GM18858 (cell line): Measurements from ENCODE around the gene TMEM42.
"Not testable (repeated sequence)": the region's sequence is repeated elsewhere in the genome, so short reads cannot be mapped to it uniquely, and the experiment has no call there.

ENCODE experiments used
- ATAC-seq: cut with Tn5 transposase; IDR thresholded peaks from one replicate; pipeline ENCODE4 v1.9.1; 2021; ENCODE audit not compliant: unreplicated experiment

The TMEM42 gene

DNA sequence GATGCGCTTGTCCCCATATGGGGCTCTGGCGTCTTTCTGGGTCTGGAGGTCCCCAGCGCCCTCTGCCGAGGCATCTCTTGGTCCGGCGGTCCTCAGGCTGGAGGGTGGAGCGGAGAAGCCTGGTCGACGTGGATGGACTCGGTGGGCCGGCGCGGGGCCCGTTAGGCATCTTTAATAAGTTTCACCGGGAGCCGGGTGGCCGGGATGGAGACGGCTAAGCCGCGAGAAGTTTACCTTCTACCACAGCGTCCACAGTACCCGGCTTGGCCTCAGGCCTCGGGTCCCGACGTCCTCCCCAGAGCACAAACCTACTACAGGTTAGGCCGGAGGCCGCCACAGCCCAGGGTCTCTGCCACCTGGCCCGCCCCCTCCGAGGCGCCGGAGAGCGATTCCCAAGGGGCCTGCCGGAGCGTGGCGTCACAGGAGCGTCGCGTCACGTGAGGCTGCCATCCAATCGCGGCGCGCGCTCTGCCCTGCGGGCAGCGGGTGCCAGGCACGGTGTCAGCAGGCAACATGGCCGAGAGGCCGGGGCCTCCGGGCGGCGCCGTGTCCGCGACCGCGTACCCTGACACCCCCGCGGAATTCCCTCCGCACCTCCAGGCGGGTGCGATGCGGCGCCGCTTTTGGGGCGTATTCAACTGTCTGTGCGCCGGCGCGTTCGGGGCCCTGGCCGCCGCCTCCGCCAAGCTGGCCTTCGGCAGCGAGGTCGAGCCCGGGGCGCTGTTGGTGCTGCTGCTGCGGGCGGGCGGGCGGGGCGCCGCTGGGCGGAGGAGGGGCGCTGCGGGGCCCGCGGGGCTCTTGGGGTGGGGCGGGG lies at the start of gene TMEM42:
TMEM42 (plus strand) TSS at position 501 of the 814 bp plus-strand sequence; CDS start at position 514, 13 bp downstream.
- peak; percentile 90 for ATAC-seq

DNA sequence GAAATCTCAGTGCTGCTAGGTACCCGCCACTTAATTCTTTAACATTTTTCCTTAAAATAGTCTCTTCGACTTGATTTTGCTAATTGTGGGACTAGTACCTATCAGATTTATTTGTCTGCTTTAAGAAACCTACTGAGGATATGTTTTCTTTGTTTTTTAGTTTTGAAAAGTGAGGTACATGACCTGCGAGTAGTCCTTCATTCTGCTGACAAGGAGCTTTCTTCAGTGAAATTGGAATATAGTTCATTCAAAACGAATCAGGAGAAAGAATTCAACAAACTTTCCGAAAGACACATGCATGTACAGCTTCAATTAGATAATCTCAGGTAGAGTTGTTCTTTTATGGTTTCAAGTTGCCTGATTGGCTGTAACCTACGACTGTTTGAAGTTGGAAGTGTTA lies 47.0 kb upstream of the TMEM42 start:
- ATAC-seq: no peak

DNA sequence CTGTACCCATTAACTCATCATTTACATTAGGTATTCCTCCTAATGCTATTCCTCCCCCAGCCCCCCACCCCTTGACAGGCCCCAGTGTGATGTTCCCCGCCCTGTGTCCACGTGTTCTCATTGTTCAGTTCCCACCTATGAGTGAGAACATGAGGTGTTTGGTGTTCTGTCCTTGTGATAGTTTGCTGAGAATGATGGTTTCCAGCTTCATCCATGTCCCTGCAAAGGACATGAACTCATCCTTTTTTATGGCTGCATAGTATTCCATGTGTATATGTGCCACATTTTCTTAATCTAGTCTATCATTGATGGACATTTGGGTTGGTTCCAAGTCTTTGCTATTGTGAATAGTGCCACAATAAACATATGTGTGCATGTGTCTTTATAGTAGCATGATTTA lies 45.4 kb upstream of the TMEM42 start:
- not testable (repeated sequence) for ATAC-seq

- not testable (repeated sequence) for ATAC-seq
Observed at GRCh38 chr3:44821206-44821605, 40.5 kb upstream of the TMEM42 start.

DNA sequence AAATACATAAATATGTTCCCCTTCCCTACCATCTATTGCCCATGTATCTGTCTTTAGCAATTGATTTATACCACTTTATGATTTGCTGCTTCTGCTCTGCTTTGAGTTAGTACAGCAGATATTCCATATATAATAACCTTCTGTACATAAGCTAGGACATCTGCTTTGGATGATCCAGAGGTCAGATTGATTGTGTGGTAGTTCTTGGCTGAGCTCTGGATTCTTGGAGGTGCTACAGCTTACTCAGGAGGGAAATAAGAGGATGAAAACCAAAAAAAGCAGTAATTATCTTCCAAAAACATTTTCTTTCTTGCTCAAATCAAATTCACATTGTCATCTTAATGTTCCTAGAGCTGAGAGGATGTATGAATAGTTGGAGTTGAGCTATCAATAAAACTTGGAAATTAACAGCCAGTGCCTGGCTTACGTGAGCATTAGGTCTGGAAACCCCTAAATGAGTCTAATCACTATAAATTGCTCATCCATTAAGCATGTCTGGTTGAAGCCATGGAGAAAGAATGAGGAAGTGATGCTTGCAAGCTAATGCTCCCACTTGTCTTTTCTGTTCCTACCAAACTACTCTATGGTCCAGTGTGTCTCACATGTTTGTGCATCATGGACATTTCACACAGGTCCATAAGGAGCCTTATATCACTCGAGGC lies 36.3 kb upstream of the TMEM42 start:
- no peak for ATAC-seq

DNA sequence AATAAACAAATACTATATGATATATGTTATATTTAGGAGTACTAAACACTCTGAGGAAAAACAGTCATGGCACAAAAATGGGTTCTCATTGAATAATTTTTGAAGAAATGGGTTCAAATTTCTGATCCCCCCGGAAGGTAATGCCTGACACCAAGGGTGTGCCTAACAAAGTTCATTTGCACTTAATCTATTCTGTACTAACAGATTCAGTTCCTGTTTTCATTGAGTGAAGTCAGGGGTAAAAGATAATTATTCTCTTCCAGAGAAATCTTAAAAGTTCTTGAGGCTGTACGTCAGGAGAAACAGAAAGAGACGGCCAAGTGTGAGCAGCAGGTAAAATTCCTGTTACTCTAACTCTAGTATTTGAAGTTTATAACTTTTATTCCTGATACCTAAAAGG lies 34.5 kb upstream of the TMEM42 start:
- no peak for ATAC-seq

DNA sequence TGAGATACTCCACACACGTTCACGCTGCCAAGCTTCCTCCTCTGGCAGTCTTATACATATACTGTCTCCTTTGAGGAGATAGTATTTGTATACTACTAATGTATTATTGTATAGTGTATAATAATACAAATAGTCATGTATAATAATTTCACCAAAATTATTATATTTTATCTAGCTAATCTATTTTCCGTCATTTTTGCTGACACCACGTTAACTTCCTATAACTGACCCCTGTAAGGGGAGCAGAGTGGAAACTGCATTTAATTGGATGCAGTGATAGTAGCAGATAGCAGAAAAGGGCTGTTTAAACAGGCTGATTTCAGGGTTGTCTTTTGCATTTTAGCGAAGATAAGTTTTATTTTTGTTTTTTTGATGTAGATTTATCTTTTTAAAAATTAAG lies 30.5 kb upstream of the TMEM42 start:
- ATAC-seq: no peak

DNA sequence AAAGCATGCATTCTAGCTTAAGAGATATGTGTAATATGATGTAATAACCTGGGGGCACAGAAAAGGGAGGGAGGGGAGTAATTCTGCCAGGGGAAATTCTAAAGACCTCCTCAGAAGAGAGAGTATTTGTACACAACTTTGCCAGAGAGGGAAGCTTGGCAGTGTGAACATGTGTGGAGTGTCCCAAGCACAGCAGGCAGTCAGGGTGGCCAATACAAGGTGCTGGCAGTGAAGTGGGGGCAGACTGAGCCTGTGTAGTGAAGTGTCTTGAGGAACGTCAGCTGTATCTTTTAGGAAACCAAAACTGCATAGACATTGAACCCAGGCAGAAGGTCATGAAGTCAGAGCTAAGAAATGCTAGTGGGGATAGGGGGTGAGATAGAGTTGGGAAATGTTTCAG lies 29.7 kb upstream of the TMEM42 start:
- ATAC-seq: no peak

- ATAC-seq: no peak
Observed at GRCh38 chr3:44832965-44833364, 28.7 kb upstream of the TMEM42 start.

- no peak for ATAC-seq
Observed at GRCh38 chr3:44833394-44833793, 28.3 kb upstream of the TMEM42 start.

- ATAC-seq: no peak
Observed at GRCh38 chr3:44835684-44836083, 26.0 kb upstream of the TMEM42 start.

DNA sequence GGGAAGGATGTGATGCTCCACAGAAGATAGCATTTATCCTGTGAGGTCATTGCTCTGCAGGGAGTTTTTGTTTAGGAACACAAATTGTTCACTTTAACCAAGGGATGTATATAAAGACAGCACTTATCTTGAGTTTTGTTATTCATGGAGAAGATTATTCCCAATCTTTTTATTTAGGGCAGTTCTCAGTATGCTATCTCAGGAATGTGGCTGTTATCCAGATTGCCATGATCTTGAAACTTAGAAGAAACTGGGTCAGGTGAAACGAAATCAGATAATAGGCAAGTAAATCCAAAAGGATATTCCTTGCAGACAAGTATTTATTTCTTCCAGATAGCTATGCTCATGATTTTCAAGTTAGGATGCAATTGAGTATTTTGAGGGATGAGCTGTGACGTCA lies 19.3 kb upstream of the TMEM42 start:
- no peak for ATAC-seq

- no peak for ATAC-seq
Observed at GRCh38 chr3:44845528-44846520, 15.9 kb upstream of the TMEM42 start.

GRCh38 chr3:44848634-44849033 lies 13.1 kb upstream of the TMEM42 start:
- ATAC-seq: no peak

- not testable (repeated sequence) for ATAC-seq
Observed at GRCh38 chr3:44856663-44857062, 5.0 kb upstream of the TMEM42 start.

DNA sequence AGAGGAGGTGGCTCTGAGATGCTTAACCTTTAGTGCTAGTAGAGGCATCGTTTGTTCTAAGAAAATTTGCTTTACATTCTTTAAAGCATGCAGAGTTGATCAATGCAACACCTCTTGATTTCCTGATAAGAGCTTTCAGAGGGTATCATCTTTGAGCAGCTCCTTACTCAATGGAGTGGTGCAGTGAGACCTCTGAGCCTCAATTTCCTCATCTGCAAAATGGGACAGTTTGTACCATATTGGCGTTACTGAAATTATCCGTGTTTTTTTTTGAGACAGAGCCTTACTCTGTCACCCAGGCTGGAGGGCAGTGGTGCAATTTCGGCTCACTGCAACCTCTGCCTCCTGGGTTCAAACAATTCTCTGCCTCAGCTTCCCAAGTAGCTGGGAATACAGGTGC lies 1.6 kb upstream of the TMEM42 start:
- no peak for ATAC-seq

GRCh38 chr3:44862226-44862637 lies 520 bp downstream of the TMEM42 start:
- peak; percentile 13 for ATAC-seq

DNA sequence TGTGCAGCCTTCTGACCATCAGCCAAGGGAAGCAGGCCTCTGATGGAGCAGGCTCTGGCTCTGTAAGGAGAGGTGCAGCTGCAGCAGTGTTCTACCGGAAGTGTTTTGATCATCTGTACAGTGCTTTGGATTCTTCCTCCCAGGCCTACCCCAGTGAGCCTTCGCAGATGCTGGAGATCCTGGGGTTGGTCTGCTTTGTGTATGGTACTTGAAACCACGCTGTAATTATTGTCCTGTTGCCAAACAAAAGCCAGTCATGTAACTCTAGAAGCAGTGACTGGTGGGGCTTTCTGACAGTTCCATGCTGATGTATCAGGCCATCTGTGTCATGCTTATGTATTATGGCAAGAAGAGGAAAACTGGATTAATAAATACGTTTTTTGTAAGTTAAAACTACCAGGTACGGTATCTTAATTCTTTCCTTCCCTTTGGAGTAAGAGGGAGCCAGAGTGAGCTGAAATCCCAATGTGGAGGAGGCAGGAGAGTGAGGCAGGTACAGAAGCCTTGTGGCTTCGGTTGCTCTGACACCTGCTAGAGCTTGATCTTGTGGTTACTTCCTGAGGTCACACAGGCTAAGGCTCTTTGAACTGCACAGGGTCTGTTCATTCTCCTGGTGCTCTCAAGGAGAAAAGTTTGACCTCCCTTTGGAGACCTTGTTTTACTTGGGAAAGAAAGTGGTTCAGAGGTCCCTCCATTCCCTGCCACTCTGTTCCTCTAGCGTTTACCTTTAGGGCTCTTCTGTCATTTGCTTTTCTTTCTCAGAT lies 3.7 kb downstream of the TMEM42 start:
- ATAC-seq: no peak

DNA sequence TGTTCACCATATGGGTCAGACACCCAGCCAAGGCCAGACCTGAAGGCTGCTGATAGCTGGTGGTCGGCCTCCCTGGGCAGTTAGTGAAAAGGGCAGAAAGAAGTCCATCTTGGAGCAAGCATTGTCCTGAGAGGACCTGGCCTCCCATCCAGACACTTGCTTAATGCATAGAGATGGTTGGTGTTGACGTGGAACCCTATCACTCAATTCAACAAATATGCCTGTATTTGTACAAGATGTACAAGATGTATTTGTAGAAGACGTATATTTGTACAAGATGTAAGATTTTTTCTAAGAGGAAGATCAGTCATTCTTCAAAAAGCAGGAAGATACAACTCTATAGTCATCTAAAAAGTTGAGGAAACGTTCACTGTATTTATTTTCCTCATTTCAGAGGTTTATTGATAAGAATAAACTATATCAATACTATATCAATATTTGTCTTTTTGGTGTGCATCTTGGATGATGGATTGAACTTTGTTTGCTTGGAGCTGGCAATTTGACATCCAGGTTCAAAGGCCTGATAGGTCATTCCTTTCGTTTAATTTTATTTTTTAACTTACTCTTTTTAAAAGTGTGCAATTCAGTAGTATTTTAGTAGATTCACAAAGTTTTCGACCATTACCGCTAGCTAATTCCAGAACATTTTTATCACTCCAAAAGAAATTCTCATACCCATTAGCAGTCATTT lies 5.9 kb downstream of the TMEM42 start:
- no peak for ATAC-seq
